Neural cell (in vitro differentiated cells): Measurements from ENCODE around the gene F5. TPM values are rescaled to one million over a fixed set of nuclear protein-coding genes. Genes with fewer than 3 reads are reported as not detected.

Experiments used
- H2AFZ ChIP-seq: fragments of 200-600, 300-800 bp; sonication (generic), shearing (Covaris generic); 2 replicates; pipeline ENCODE4 v1.6.0; 2014; ENCODE audit warnings: low read depth, mild to moderate bottlenecking, antibody characterized with exemption, low read length, moderate library complexity
- H3F3A ChIP-seq: fragments of 200-600 bp; shearing (Covaris generic); 2 replicates; pipeline ENCODE4 v1.6.1; 2016; ENCODE audit warnings: mild to moderate bottlenecking, moderate library complexity, mixed read lengths, antibody characterized with exemption, low read length; ENCODE audit not compliant: insufficient read depth, poor library complexity, severe bottlenecking
- H3K27ac ChIP-seq: fragments of 200-600, 300-800 bp; sonication (generic), shearing (Covaris generic); 2 replicates; pipeline ENCODE4 v1.5.1; 2014; ENCODE audit warnings: mild to moderate bottlenecking, low read length, moderate library complexity
- H3K27me3 ChIP-seq: fragments of 300-800, 200-600 bp; sonication (generic), shearing (Covaris generic); 2 replicates; pipeline ENCODE4 v1.6.0; 2014; ENCODE audit warnings: mild to moderate bottlenecking, low read depth, low read length, moderate library complexity; ENCODE audit not compliant: insufficient read depth
- H3K36me3 ChIP-seq: fragments of 300-800, 200-600 bp; sonication (generic), shearing (Covaris generic); 2 replicates; pipeline ENCODE4 v1.5.1; 2014; ENCODE audit warnings: mild to moderate bottlenecking, antibody characterized with exemption, low read length, moderate library complexity; ENCODE audit not compliant: insufficient read depth
- H3K4me2 ChIP-seq: fragments of 300-800, 200-600 bp; sonication (generic), shearing (Covaris generic); 2 replicates; pipeline ENCODE4 v1.6.0; 2014; ENCODE audit warnings: mild to moderate bottlenecking, low read length
- H3K4me3 ChIP-seq: fragments of 300-800, 200-600 bp; sonication (generic), shearing (Covaris generic); 2 replicates; pipeline ENCODE4 v1.5.1; 2014; ENCODE audit warnings: mild to moderate bottlenecking, low read length, moderate library complexity
- H3K79me2 ChIP-seq: fragments of 200-600 bp; shearing (Covaris generic); replicated peaks from 2 replicates; pipeline ENCODE4 v1.6.0; 2014; ENCODE audit warnings: mild to moderate bottlenecking, low read length, moderate library complexity; ENCODE audit not compliant: insufficient read depth
- H3K9ac ChIP-seq: fragments of 300-800, 200-600 bp; sonication (generic), shearing (Covaris generic); 2 replicates; pipeline ENCODE4 v1.6.1; 2016; ENCODE audit warnings: mild to moderate bottlenecking, low read length, mixed read lengths
- H3K9me2 ChIP-seq: fragments of 200-600 bp; shearing (Covaris generic); 2 replicates; pipeline ENCODE4 v1.6.1; 2016; ENCODE audit warnings: mild to moderate bottlenecking, low read length, mixed read lengths; ENCODE audit not compliant: insufficient read depth
- H3K9me3 ChIP-seq: fragments of 200-600, 300-800 bp; sonication (generic), shearing (Covaris generic); 2 replicates; pipeline ENCODE4 v1.6.1; 2016; ENCODE audit warnings: mild to moderate bottlenecking, mixed run types, low read length, moderate library complexity, mixed read lengths
- H4K20me1 ChIP-seq: fragments of 200-600 bp; shearing (Covaris generic); 2 replicates; pipeline ENCODE4 v1.6.1; 2016; ENCODE audit warnings: mild to moderate bottlenecking, mixed run types; ENCODE audit not compliant: insufficient read depth
- EP300 ChIP-seq: fragments of 450-650 bp; conservative IDR thresholded peaks from 2 replicates; pipeline ENCODE4 v1.6.1; 2014; ENCODE audit warnings: antibody characterized with exemption, mild to moderate bottlenecking, moderate library complexity; ENCODE audit not compliant: poor library complexity, severe bottlenecking
- EZH2 ChIP-seq: fragments of 200-600, 300-800 bp; shearing (Covaris generic), sonication (generic); IDR thresholded peaks from 2 replicates; pipeline ENCODE4 v1.6.1; 2014; ENCODE audit warnings: antibody characterized with exemption, low read length, borderline replicate concordance, mild to moderate bottlenecking; ENCODE audit not compliant: insufficient read depth, poor library complexity, severe bottlenecking
- MXI1 ChIP-seq: fragments of 450-650 bp; conservative IDR thresholded peaks from 2 replicates; pipeline ENCODE4 v1.6.1; 2014; ENCODE audit warnings: antibody characterized with exemption, mild to moderate bottlenecking; ENCODE audit not compliant: poor library complexity, severe bottlenecking
- POLR2AphosphoS5 ChIP-seq: IDR thresholded peaks from 2 replicates; pipeline ENCODE4 v1.6.1; 2012
- RAD21 ChIP-seq: fragments of 450-650 bp; conservative IDR thresholded peaks from 2 replicates; pipeline ENCODE4 v1.6.1; 2014; ENCODE audit warnings: antibody characterized with exemption, mild to moderate bottlenecking, moderate library complexity
- SMC3 ChIP-seq: fragments of 450-650 bp; conservative IDR thresholded peaks from 2 replicates; pipeline ENCODE4 v1.6.1; 2014; ENCODE audit warnings: antibody characterized with exemption, mild to moderate bottlenecking, moderate library complexity; ENCODE audit not compliant: poor library complexity
- TAF1 ChIP-seq: IDR thresholded peaks from 2 replicates; pipeline ENCODE4 v1.6.1; 2012; ENCODE audit warnings: low read depth
- polyA plus RNA-seq: library from polyadenylated mRNA; depleted of rRNA; stranded (reverse); fragments of >200 nt; gene quantifications from 2 replicates; pipeline ENCODE4 v1.2.3, GENCODE V29; 2014
- TF ChIP-seq, protein P1 (sequence below): IDR thresholded peaks from 2 replicates; pipeline ENCODE4 v1.6.1; 2012; ENCODE audit warnings: borderline replicate concordance
- TF ChIP-seq, protein P2 (sequence below): fragments of 450-650 bp; IDR thresholded peaks from 2 replicates; pipeline ENCODE4 v1.5.1; 2014; ENCODE audit warnings: antibody characterized with exemption, mild to moderate bottlenecking, moderate library complexity; ENCODE audit not compliant: poor library complexity, severe bottlenecking

Gene F5
- polyA plus RNA-seq, 1 donor from 2014 or later = not detected

DNA sequence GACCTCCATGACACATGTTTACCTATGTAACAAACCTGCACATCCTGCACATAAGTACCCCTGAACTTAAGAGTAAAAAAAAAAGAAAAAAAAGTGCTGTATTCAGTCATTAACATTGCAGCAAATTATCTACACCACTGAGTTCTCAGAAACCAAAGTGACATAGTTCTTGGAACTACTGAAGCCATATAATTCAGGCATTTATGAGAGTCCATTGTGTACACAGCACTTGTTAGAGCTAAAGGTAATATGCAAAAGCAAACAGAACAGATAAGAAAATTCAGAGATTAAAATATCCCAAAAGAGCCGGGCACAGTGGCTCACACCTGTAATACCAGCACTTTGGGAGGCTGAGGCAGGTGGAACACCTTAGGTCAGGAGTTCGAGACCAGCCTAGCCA is 38.0 kb downstream of the F5 start:
- no peak overlapping the region for H3K4me3 ChIP-seq
- no peaks in the 10 kb centered on the region for H4K20me1 ChIP-seq
- H3K36me3 ChIP-seq = no peaks in the 10 kb centered on the region
- no peaks in the 10 kb centered on the region for H3K9me2 ChIP-seq
- TF ChIP-seq MXI1 = no peak
- TF ChIP-seq, protein P1, sequence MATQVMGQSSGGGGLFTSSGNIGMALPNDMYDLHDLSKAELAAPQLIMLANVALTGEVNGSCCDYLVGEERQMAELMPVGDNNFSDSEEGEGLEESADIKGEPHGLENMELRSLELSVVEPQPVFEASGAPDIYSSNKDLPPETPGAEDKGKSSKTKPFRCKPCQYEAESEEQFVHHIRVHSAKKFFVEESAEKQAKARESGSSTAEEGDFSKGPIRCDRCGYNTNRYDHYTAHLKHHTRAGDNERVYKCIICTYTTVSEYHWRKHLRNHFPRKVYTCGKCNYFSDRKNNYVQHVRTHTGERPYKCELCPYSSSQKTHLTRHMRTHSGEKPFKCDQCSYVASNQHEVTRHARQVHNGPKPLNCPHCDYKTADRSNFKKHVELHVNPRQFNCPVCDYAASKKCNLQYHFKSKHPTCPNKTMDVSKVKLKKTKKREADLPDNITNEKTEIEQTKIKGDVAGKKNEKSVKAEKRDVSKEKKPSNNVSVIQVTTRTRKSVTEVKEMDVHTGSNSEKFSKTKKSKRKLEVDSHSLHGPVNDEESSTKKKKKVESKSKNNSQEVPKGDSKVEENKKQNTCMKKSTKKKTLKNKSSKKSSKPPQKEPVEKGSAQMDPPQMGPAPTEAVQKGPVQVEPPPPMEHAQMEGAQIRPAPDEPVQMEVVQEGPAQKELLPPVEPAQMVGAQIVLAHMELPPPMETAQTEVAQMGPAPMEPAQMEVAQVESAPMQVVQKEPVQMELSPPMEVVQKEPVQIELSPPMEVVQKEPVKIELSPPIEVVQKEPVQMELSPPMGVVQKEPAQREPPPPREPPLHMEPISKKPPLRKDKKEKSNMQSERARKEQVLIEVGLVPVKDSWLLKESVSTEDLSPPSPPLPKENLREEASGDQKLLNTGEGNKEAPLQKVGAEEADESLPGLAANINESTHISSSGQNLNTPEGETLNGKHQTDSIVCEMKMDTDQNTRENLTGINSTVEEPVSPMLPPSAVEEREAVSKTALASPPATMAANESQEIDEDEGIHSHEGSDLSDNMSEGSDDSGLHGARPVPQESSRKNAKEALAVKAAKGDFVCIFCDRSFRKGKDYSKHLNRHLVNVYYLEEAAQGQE = no peak
- TF ChIP-seq RAD21 = no peak
- no peak for TF ChIP-seq EP300
- no peak for TF ChIP-seq TAF1
- no peak for TF ChIP-seq POLR2AphosphoS5
- TF ChIP-seq, protein P2, sequence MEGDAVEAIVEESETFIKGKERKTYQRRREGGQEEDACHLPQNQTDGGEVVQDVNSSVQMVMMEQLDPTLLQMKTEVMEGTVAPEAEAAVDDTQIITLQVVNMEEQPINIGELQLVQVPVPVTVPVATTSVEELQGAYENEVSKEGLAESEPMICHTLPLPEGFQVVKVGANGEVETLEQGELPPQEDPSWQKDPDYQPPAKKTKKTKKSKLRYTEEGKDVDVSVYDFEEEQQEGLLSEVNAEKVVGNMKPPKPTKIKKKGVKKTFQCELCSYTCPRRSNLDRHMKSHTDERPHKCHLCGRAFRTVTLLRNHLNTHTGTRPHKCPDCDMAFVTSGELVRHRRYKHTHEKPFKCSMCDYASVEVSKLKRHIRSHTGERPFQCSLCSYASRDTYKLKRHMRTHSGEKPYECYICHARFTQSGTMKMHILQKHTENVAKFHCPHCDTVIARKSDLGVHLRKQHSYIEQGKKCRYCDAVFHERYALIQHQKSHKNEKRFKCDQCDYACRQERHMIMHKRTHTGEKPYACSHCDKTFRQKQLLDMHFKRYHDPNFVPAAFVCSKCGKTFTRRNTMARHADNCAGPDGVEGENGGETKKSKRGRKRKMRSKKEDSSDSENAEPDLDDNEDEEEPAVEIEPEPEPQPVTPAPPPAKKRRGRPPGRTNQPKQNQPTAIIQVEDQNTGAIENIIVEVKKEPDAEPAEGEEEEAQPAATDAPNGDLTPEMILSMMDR = no peak
- TF ChIP-seq EZH2 = no peak
- no peak for TF ChIP-seq SMC3
- H3K4me2 ChIP-seq = no peak overlapping the region
- H2AFZ ChIP-seq = no peak overlapping the region
- H3K27ac ChIP-seq = peak overlapping the region; percentile 40
- H3F3A ChIP-seq = no peaks in the 10 kb centered on the region
- H3K9me3 ChIP-seq = no peaks in the 10 kb centered on the region
- no peaks in the 10 kb centered on the region for H3K27me3 ChIP-seq
- no peaks in the 10 kb centered on the region for H3K79me2 ChIP-seq
- H3K9ac ChIP-seq = no peak overlapping the region

DNA sequence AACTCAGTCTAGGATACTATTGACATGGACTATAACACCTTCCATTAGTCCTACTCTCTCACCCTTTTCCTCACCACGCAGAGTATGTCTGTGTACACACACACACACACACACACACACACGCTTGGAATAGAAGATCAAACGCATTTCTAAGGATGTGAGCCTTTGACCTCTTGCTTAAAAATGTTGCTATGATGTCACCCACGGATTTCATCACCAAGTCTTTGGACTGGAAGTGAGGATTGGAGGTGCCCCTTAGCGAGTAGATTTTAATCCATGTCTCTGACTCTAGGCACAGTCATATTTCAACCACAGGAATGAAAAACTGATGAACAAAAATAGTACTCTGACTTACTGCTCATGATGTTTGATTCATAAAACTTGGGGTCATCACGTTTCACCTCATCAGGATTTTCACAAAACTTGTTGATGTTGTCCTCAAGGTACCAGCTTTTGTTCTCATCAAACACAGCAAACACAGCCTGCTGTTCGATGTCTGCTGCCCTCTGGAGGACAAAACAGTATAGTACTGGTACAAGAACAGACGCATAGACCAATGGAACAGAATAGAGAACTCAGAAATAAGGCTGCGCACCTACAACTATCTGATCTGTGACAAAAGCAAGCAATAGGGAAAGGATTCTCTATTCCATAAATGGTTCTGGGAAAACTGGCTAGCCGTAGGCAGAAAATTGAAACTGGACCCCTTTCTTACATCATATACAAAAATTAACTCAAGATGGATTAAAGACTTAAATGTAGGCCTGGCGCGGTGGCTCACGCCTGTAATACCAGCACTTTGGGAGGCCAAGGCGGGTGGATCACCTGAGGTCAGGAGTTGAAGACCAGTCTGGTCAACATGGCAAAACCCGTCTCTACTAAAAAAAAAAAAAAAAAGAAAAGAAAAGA is 39.9 kb downstream of the F5 start:
- Histone ChIP-seq H3K4me2 (peak overlapping the region; percentile 23), H3K27me3 (no peaks in the 10 kb centered on the region), H3K36me3 (no peaks in the 10 kb centered on the region), H3F3A (no peaks in the 10 kb centered on the region), H3K27ac (peak overlapping the region; percentile 60), H2AFZ (no peak overlapping the region), H3K9ac (peak overlapping the region; percentile 5), H4K20me1 (no peaks in the 10 kb centered on the region), H3K79me2 (no peaks in the 10 kb centered on the region), H3K9me3 (no peaks in the 10 kb centered on the region), H3K4me3 (peak overlapping the region; percentile 3), H3K9me2 (no peaks in the 10 kb centered on the region)
- no peak for TF ChIP-seq POLR2AphosphoS5
- peak; percentile 78 for TF ChIP-seq SMC3
- TF ChIP-seq, protein P2 = peak; percentile 81
- peak; percentile 78 for TF ChIP-seq RAD21
